Ovary (tissue), 3 donors: ENCODE data around the gene PLEKHO2.

Experiments
- EP300 ChIP-seq: sonication (generic); formaldehyde crosslinking; IDR thresholded peaks from one replicate; pipeline ENCODE4 v1.6.1; 2017; ENCODE audit warnings: antibody characterized with exemption
- POLR2A ChIP-seq: fragments of 450-650 bp; IDR thresholded peaks from one replicate; pipeline ENCODE4 v1.6.1; 2017; ENCODE audit warnings: antibody characterized with exemption, mild to moderate bottlenecking, moderate library complexity
- TF ChIP-seq, protein P1 (sequence below), 3 donors: fragments of 450-650 bp in 2 of 3; fragments of 200-600 bp in 1 of 3; IDR thresholded peaks; one replicate each; pipeline versions ENCODE4 v1.5.1 to v1.8.0; 2016 to 2022; ENCODE audit warnings: antibody characterized with exemption in 3 of 3, mild to moderate bottlenecking in 1 of 3
- donor health status: DM: no; HTN: no; CAD: no.

DNA sequence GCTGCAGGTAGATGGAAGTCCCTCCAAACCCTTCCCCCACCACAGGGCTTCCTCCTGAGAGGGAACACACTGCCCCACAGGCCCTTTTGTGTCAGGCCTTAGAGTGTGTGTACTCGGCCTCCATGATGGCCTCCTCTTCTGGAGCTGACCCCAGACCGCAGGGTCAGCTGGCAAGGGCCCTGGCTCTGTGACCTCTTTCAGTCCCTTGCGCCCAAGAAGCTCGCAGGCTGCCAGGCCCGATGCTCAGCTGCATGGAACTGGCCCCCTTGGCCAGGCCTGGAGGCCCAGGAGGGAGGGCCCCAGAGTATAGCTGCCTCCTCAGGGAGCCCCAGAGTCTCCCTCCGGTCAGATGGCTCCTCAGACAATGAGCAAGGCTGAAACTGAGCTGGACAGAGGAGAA, 46.6 kb downstream of the PLEKHO2 start:
- TF ChIP-seq, protein P1, sequence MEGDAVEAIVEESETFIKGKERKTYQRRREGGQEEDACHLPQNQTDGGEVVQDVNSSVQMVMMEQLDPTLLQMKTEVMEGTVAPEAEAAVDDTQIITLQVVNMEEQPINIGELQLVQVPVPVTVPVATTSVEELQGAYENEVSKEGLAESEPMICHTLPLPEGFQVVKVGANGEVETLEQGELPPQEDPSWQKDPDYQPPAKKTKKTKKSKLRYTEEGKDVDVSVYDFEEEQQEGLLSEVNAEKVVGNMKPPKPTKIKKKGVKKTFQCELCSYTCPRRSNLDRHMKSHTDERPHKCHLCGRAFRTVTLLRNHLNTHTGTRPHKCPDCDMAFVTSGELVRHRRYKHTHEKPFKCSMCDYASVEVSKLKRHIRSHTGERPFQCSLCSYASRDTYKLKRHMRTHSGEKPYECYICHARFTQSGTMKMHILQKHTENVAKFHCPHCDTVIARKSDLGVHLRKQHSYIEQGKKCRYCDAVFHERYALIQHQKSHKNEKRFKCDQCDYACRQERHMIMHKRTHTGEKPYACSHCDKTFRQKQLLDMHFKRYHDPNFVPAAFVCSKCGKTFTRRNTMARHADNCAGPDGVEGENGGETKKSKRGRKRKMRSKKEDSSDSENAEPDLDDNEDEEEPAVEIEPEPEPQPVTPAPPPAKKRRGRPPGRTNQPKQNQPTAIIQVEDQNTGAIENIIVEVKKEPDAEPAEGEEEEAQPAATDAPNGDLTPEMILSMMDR (IDR thresholded peaks at IDR 0.05): no peak
- no peak for TF ChIP-seq POLR2A
- TF ChIP-seq EP300: no peak
